ENCODE results near the gene IDI2. TPM values are rescaled to one million over a fixed set of nuclear protein-coding genes. Genes with fewer than 3 reads are reported as not detected.

Gene IDI2
- total RNA-seq, 4 donors from 2014 or later: not detected

- H3K4me3 ChIP-seq: peak overlapping the region; percentile 79 to 95 (median 84)
- WGBS, 2 donors: 3% methylated on average over 15 of the region's 15 CpGs
- intact Hi-C loops (cut with DNase I): no loop called here
- peaks cover 6 to 62% (median 21%) of the 10 kb centered on the region in 3 donors for H3K4me1 ChIP-seq
- no peak for DNase-seq
- no peak for TF ChIP-seq POLR2A (IDR thresholded peaks at IDR 0.05)
- no peak for TF ChIP-seq CTCF (IDR thresholded peaks at IDR 0.05)
- H3K27ac ChIP-seq: peak overlapping the region; percentile 98 to 100 (median 99)
- H3K9me3 ChIP-seq: no peaks in the 10 kb centered on the region
- H3K27me3 ChIP-seq: no peaks in the 10 kb centered on the region
- H3K36me3 ChIP-seq: peaks cover 0 to 36% (median 0%) of the 10 kb centered on the region in 3 donors
Observed at GRCh38 chr10:1047937-1048336, 22.3 kb upstream of the IDI2 start.

- TF ChIP-seq POLR2A (IDR thresholded peaks at IDR 0.05) (no peak), CTCF (IDR thresholded peaks at IDR 0.05) (no peak)
- peak overlapping the region in 1 of 4 donors; percentile 40 for H3K27ac ChIP-seq
- H3K4me1 ChIP-seq: peaks cover 6 to 47% (median 17%) of the 10 kb centered on the region in 3 donors
- no peak for DNase-seq
- intact Hi-C loops (cut with DNase I): no loop called here
- no peaks in the 10 kb centered on the region for H3K27me3 ChIP-seq
- no peaks in the 10 kb centered on the region for H3K9me3 ChIP-seq
- H3K36me3 ChIP-seq: peaks cover 0 to 43% (median 0%) of the 10 kb centered on the region in 3 donors
- H3K4me3 ChIP-seq: no peak overlapping the region
- 82 to 92% methylated on average over 6 of the region's 6 CpGs for WGBS, 2 donors
Observed at GRCh38 chr10:1045415-1045814, 19.8 kb upstream of the IDI2 start.

- H3K36me3 ChIP-seq: peaks cover 0 to 48% (median 0%) of the 10 kb centered on the region in 3 donors
- TF ChIP-seq CTCF (IDR thresholded peaks at IDR 0.05): no peak
- TF ChIP-seq POLR2A (IDR thresholded peaks at IDR 0.05): no peak
- no peaks in the 10 kb centered on the region for H3K9me3 ChIP-seq
- 60 to 71% methylated on average over 4 of the region's 4 CpGs for WGBS, 2 donors
- intact Hi-C loops (cut with DNase I): no loop called here
- peak overlapping the region in 3 of 4 donors; percentile 37 to 68 (median 40) for H3K27ac ChIP-seq
- no peak overlapping the region for H3K4me3 ChIP-seq
- H3K27me3 ChIP-seq: no peaks in the 10 kb centered on the region
- H3K4me1 ChIP-seq: peaks cover 6 to 42% (median 14%) of the 10 kb centered on the region in 3 donors
- no peak for DNase-seq
Observed at GRCh38 chr10:1044964-1045363, 19.3 kb upstream of the IDI2 start.

GRCh38 chr10:1044146-1044545 is 18.5 kb upstream of the IDI2 start:
- peaks cover 0 to 56% (median 0%) of the 10 kb centered on the region in 3 donors for H3K36me3 ChIP-seq
- 62 to 79% methylated on average over 4 of the region's 4 CpGs for WGBS, 2 donors
- H3K27me3 ChIP-seq: no peaks in the 10 kb centered on the region
- H3K4me1 ChIP-seq: peaks cover 6 to 38% (median 13%) of the 10 kb centered on the region in 3 donors
- peak overlapping the region in 1 of 4 donors; percentile 45 for H3K4me3 ChIP-seq
- intact Hi-C loops (cut with DNase I): no loop called here
- TF ChIP-seq CTCF (IDR thresholded peaks at IDR 0.05) (no peak), POLR2A (IDR thresholded peaks at IDR 0.05) (no peak)
- H3K9me3 ChIP-seq: no peaks in the 10 kb centered on the region
- DNase-seq: no peak
- peak overlapping the region; percentile 18 to 83 (median 54) for H3K27ac ChIP-seq

GRCh38 chr10:1043532-1043995 is 17.9 kb upstream of the IDI2 start:
- Histone ChIP-seq H3K27me3 (no peaks in the 10 kb centered on the region), H3K27ac (peak overlapping the region; percentile 18 to 83 (median 54)), H3K9me3 (no peaks in the 10 kb centered on the region), H3K36me3 (peaks cover 0 to 62% (median 0%) of the 10 kb centered on the region in 3 donors), H3K4me3 (peak overlapping the region in 1 of 4 donors; percentile 45), H3K4me1 (peaks cover 6 to 38% (median 13%) of the 10 kb centered on the region in 3 donors)
- peak in 3 of 4 donors; percentile 22 to 63 (median 56) for TF ChIP-seq POLR2A (IDR thresholded peaks at IDR 0.05)
- TF ChIP-seq CTCF (IDR thresholded peaks at IDR 0.05): no peak
- WGBS, 2 donors: 62 to 70% methylated on average over 8 to 11 of the region's 12 CpGs
- intact Hi-C loops (cut with DNase I): no loop called here
- no peak for DNase-seq
